Epithelial cell of proximal tubule (primary cell): ENCODE data around the gene INPP5K. TPM values are rescaled to one million over a fixed set of nuclear protein-coding genes. Genes with fewer than 3 reads are reported as not detected.

Source experiments
- DNase-seq: peaks from one replicate; pipeline ENCODE4 v3.0.0-alpha.2; 2011; ENCODE audit warnings: low read depth
- H3K4me3 ChIP-seq: 2 replicates; pipeline ENCODE4 v1.5.1; 2011; ENCODE audit warnings: low read depth, mild to moderate bottlenecking, low read length
- CTCF ChIP-seq: conservative IDR thresholded peaks from 2 replicates; pipeline ENCODE4 v1.5.1; 2012; ENCODE audit warnings: low read depth, mild to moderate bottlenecking, low read length
- total RNA-seq: library from RNA; depleted of rRNA; stranded (reverse); fragments of >200 nt; gene quantifications from 2 replicates; pipeline ENCODE4 v1.2.3, GENCODE V29; 2015

INPP5K gene
- total RNA-seq, 1 donor from 2014 or later, result 10.7 TPM

- H3K4me3 ChIP-seq, result no peak overlapping the region
- DNase-seq, result no peak
- TF ChIP-seq CTCF, result no peak
These were observed 25.9 kb upstream of the INPP5K start for GRCh38 chr17:1542316-1542715.

GRCh38 chr17:1541367-1541904 lies 25.0 kb upstream of the INPP5K start:
- H3K4me3 ChIP-seq, result no peak overlapping the region
- DNase-seq, result no peak
- no peak for TF ChIP-seq CTCF

- no peak for DNase-seq
- H3K4me3 ChIP-seq, result no peak overlapping the region
- TF ChIP-seq CTCF, result no peak
These were observed 23.4 kb upstream of the INPP5K start for GRCh38 chr17:1539811-1540210.

GRCh38 chr17:1535737-1536136 lies 19.3 kb upstream of the INPP5K start:
- no peak for DNase-seq
- no peak for TF ChIP-seq CTCF
- H3K4me3 ChIP-seq, result no peak overlapping the region

GRCh38 chr17:1533661-1534325 lies 17.4 kb upstream of the INPP5K start:
- no peak for DNase-seq
- TF ChIP-seq CTCF, result no peak
- H3K4me3 ChIP-seq, result no peak overlapping the region

- H3K4me3 ChIP-seq, result no peak overlapping the region
- no peak for DNase-seq
- TF ChIP-seq CTCF, result peak; percentile 32
These were observed 16.6 kb upstream of the INPP5K start for GRCh38 chr17:1532836-1533602.
